ENCODE data around the gene FAM117B. TPM values are rescaled to one million over a fixed set of nuclear protein-coding genes. Genes with fewer than 3 reads are reported as not detected.

Gene FAM117B
- total and polyA plus RNA-seq, 8 donors = 1.9 to 49.8 (median 13.3) TPM

GRCh38 chr2:202758128-202758527 is 123.4 kb downstream of the FAM117B start:
- WGBS, 5 donors = 39 to 58% (median 47%) methylated on average over 4 of the region's 4 CpGs
- no peak for DNase-seq
- intact Hi-C loops (cut with DNase I; ENCODE audit: low total_unique reads) = no loop called here
- peaks cover 3 to 16% (median 14%) of the 10 kb centered on the region in 4 donors for H3K4me1 ChIP-seq
- TF ChIP-seq POLR2AphosphoS5 (IDR thresholded peaks at IDR 0.05) (no peak), CTCF (IDR thresholded peaks at IDR 0.05) (no peak), EP300 (IDR thresholded peaks at IDR 0.05) (no peak), POLR2A (IDR thresholded peaks at IDR 0.05) (no peak)
- peak overlapping the region in 2 of 5 donors; percentile 6 to 56 for H3K27ac ChIP-seq
- H3K36me3 ChIP-seq = peaks cover 0 to 47% (median 25%) of the 10 kb centered on the region in 4 donors
- H3K27me3 ChIP-seq = no peaks in the 10 kb centered on the region
- H3K9me3 ChIP-seq = no peaks in the 10 kb centered on the region
- H3K4me3 ChIP-seq = no peak overlapping the region

- 33 to 69% (median 42%) methylated on average over 2 of the region's 2 CpGs for WGBS, 5 donors
- H3K27ac ChIP-seq = peak overlapping the region in 2 of 5 donors; percentile 6 to 56
Measured at GRCh38 chr2:202758604-202759003, 123.8 kb downstream of the FAM117B start.

GRCh38 chr2:202760848-202761247 is 126.1 kb downstream of the FAM117B start:
- 67 to 94% (median 77%) methylated on average over 2 of the region's 2 CpGs for WGBS, 5 donors
- Histone ChIP-seq H3K4me1 (peaks cover 4 to 20% (median 16%) of the 10 kb centered on the region in 4 donors), H3K9me3 (no peaks in the 10 kb centered on the region), H3K36me3 (peaks cover 3 to 53% (median 32%) of the 10 kb centered on the region in 4 donors), H3K27me3 (no peaks in the 10 kb centered on the region), H3K27ac (no peak overlapping the region), H3K4me3 (no peak overlapping the region)
- intact Hi-C loops (cut with DNase I; ENCODE audit: low total_unique reads) = no loop called here
- no peak for DNase-seq
- TF ChIP-seq CTCF (IDR thresholded peaks at IDR 0.05) (no peak), EP300 (IDR thresholded peaks at IDR 0.05) (no peak), POLR2AphosphoS5 (IDR thresholded peaks at IDR 0.05) (no peak), POLR2A (IDR thresholded peaks at IDR 0.05) (no peak)

More at GRCh38 chr2:202758604-202759003, 123.8 kb downstream of the FAM117B start:
- H3K4me1 ChIP-seq = peaks cover 4 to 16% (median 15%) of the 10 kb centered on the region in 4 donors
- TF ChIP-seq CTCF (IDR thresholded peaks at IDR 0.05) = no peak
- TF ChIP-seq POLR2AphosphoS5 (IDR thresholded peaks at IDR 0.05) = no peak
- TF ChIP-seq POLR2A (IDR thresholded peaks at IDR 0.05) = no peak
- TF ChIP-seq EP300 (IDR thresholded peaks at IDR 0.05) = no peak
- no peak overlapping the region for H3K4me3 ChIP-seq
- no peaks in the 10 kb centered on the region for H3K27me3 ChIP-seq
- intact Hi-C loops (cut with DNase I; ENCODE audit: low total_unique reads) = no loop called here
- H3K36me3 ChIP-seq = peaks cover 0 to 47% (median 25%) of the 10 kb centered on the region in 4 donors
- H3K9me3 ChIP-seq = no peaks in the 10 kb centered on the region
- DNase-seq = no peak

GRCh38 chr2:202762556-202762955 is 127.8 kb downstream of the FAM117B start:
- H3K36me3 ChIP-seq = peaks cover 3 to 50% (median 24%) of the 10 kb centered on the region in 4 donors

More at GRCh38 chr2:202762556-202762955, 127.8 kb downstream of the FAM117B start:
- TF ChIP-seq POLR2A (IDR thresholded peaks at IDR 0.05) = no peak
- no peak for TF ChIP-seq CTCF (IDR thresholded peaks at IDR 0.05)
- TF ChIP-seq EP300 (IDR thresholded peaks at IDR 0.05) = no peak
- TF ChIP-seq POLR2AphosphoS5 (IDR thresholded peaks at IDR 0.05) = no peak
- Histone ChIP-seq H3K4me1 (peaks cover 4 to 18% (median 14%) of the 10 kb centered on the region in 4 donors), H3K9me3 (no peaks in the 10 kb centered on the region), H3K27me3 (no peaks in the 10 kb centered on the region), H3K4me3 (no peak overlapping the region), H3K27ac (no peak overlapping the region)
- peak in 1 of 2 donors; percentile 42 for DNase-seq
- intact Hi-C loops (cut with DNase I; ENCODE audit: low total_unique reads) = no loop called here
- WGBS, 5 donors = 34 to 63% (median 50%) methylated on average over 4 of the region's 4 CpGs
